Central memory CD8-positive, alpha-beta T cell (primary cell): ENCODE measurements around the gene SP9.

ENCODE experiments used
- ATAC-seq: fragments of 150-1000 bp; cut with Tn5 transposase; replicated peaks from 2 replicates; pipeline ENCODE4 v1.10.0; 2022; ENCODE audit warnings: mild to moderate bottlenecking, moderate FRiP score, moderate number of reproducible peaks; ENCODE audit not compliant: poor library complexity, severe bottlenecking; ENCODE audit errors: extremely low read depth
- DNase-seq, 2 donors: peaks; one replicate each; pipeline ENCODE4 v3.0.0; 2021; ENCODE audit warnings: low spot score in 2 of 2
- H3K27ac Mint-ChIP-seq: one replicate; pipeline ENCODE4 v1.8.0; 2022; ENCODE audit warnings: low read depth, mild to moderate bottlenecking, moderate library complexity, mixed read lengths
- H3K27me3 Mint-ChIP-seq: one replicate; pipeline ENCODE4 v1.8.0; 2022; ENCODE audit warnings: mixed read lengths
- H3K36me3 Mint-ChIP-seq: one replicate; pipeline ENCODE4 v1.8.0; 2022; ENCODE audit warnings: mild to moderate bottlenecking, moderate library complexity, mixed read lengths; ENCODE audit not compliant: insufficient read depth
- H3K4me1 Mint-ChIP-seq: one replicate; pipeline ENCODE4 v1.8.0; 2022; ENCODE audit warnings: mixed read lengths
- H3K4me3 Mint-ChIP-seq: one replicate; pipeline ENCODE4 v1.8.0; 2022; ENCODE audit warnings: mild to moderate bottlenecking, moderate library complexity, mixed read lengths
- H3K9me3 Mint-ChIP-seq: one replicate; pipeline ENCODE4 v1.8.0; 2022; ENCODE audit warnings: mixed read lengths

Gene SP9

GRCh38 chr2:174336501-174337336 is 2.0 kb downstream of the SP9 start:
- Mint-ChIP-seq H3K4me1 (peaks cover 34% of the 10 kb centered on the region), H3K27ac (no peak overlapping the region), H3K36me3 (peaks cover 34% of the 10 kb centered on the region), H3K4me3 (peak overlapping the region; percentile 73), H3K9me3 (no peaks in the 10 kb centered on the region), H3K27me3 (peaks cover 80% of the 10 kb centered on the region)
- ATAC-seq (peak; percentile 47), DNase-seq (no peak)

GRCh38 chr2:174337337-174338146 is 2.8 kb downstream of the SP9 start:
- H3K27ac Mint-ChIP-seq: peak overlapping the region; percentile 32
- DNase-seq (no peak), ATAC-seq (peak; percentile 35)
- H3K4me1 Mint-ChIP-seq: peaks cover 35% of the 10 kb centered on the region
- H3K4me3 Mint-ChIP-seq: peak overlapping the region; percentile 73
- peaks cover 80% of the 10 kb centered on the region for H3K27me3 Mint-ChIP-seq
- peaks cover 31% of the 10 kb centered on the region for H3K36me3 Mint-ChIP-seq
- H3K9me3 Mint-ChIP-seq: no peaks in the 10 kb centered on the region

- Mint-ChIP-seq H3K36me3 (peaks cover 34% of the 10 kb centered on the region), H3K27ac (no peak overlapping the region), H3K9me3 (no peaks in the 10 kb centered on the region), H3K27me3 (peaks cover 80% of the 10 kb centered on the region), H3K4me3 (peak overlapping the region; percentile 73), H3K4me1 (peaks cover 31% of the 10 kb centered on the region)
- DNase-seq (no peak), ATAC-seq (no peak)
Measured at GRCh38 chr2:174338147-174338605, 3.4 kb downstream of the SP9 start.

DNA sequence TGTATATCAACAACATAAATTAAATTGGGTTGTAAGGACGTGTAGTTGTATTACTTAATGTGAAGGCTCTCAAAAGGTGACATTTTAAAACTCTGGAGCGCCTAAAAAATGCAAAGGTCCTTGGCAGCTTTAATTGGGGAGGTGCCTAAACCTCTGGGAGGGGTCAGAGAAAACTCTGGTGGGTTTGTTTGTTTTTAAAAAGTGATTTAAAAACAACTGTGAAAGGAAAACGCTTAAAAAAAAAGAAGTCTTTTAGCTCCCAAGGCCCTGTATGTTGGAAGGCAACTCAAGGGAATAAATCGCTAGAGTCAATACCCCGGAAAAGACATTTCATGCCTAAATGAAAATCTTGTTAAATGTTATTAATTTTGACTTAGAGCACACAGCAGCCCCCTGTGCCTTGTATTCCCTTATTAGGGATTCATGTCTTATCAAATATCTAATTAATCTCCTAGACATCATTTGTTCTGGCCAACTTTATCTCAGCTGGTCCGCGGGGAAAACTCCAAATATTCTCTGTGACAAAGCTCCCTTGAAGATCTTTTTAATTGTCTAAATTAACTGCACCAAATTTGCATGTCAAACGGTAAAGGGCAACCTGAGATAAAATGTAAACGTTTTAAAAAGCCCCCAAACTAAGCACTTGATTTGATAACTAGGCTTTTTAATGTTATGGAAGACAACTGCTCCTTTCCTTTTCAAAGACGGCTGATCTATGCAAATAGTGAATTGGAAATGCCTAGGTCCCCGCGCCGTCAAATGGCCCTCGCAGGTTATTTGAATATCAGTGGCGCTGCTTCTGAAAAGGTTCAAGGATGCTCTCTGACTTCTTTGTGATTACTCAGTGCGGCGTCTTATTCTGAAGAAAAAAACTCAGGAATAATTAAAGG is 4.2 kb downstream of the SP9 start:
- Mint-ChIP-seq H3K9me3 (no peaks in the 10 kb centered on the region), H3K4me1 (peaks cover 34% of the 10 kb centered on the region), H3K27ac (no peak overlapping the region), H3K36me3 (peaks cover 35% of the 10 kb centered on the region), H3K4me3 (no peak overlapping the region), H3K27me3 (peaks cover 80% of the 10 kb centered on the region)
- ATAC-seq (no peak), DNase-seq (no peak)

DNA sequence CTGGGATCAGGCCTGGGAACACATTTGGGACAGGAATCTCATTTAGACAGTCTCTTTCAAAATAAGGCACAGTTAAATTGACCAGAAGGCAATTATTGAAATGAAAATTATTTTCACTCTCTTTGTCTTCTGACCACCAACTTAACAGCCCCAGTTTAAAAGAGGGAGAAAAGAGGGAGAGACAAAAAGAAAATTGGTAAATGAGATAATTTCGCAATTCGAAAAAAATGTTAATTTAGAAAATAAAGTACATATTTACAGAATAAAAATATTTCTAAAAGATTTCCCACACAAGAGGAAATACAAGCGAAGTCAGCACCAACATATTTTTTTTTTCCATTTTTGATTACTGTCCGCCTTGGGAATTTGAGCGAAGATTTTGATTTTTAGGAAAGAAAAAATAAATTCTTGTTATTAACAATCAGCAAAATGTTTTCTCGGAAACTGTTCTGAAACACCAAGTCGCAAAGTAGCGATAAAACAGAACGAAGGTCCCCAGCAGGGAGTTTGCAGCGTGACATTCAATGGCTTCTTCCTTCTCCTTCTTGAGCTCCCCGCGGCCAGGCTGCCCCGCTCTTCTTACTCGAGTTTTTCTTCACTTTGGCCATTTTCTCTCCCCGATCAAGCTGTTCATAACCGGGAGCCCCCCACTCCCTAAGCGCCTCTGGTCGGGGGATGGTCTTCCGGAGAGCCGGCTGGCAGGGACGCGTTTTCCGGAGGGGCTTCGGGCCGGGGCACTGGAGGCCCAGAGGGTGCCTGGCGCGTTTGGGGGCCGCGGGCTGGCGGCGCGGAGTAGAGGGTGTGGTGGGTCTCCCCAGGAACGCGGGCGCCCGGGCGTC is 5.0 kb downstream of the SP9 start:
- Mint-ChIP-seq H3K27ac (no peak overlapping the region), H3K4me3 (no peak overlapping the region), H3K9me3 (no peaks in the 10 kb centered on the region), H3K4me1 (peaks cover 39% of the 10 kb centered on the region), H3K36me3 (peaks cover 36% of the 10 kb centered on the region), H3K27me3 (peaks cover 80% of the 10 kb centered on the region)
- DNase-seq (no peak), ATAC-seq (no peak)

- Mint-ChIP-seq H3K4me3 (peak overlapping the region; percentile 71), H3K27me3 (peaks cover 80% of the 10 kb centered on the region), H3K36me3 (peaks cover 32% of the 10 kb centered on the region), H3K9me3 (no peaks in the 10 kb centered on the region), H3K27ac (peak overlapping the region; percentile 85), H3K4me1 (peaks cover 34% of the 10 kb centered on the region)
- DNase-seq: no peak
- no peak for ATAC-seq
Measured at GRCh38 chr2:174340400-174341292, 5.9 kb downstream of the SP9 start.

DNA sequence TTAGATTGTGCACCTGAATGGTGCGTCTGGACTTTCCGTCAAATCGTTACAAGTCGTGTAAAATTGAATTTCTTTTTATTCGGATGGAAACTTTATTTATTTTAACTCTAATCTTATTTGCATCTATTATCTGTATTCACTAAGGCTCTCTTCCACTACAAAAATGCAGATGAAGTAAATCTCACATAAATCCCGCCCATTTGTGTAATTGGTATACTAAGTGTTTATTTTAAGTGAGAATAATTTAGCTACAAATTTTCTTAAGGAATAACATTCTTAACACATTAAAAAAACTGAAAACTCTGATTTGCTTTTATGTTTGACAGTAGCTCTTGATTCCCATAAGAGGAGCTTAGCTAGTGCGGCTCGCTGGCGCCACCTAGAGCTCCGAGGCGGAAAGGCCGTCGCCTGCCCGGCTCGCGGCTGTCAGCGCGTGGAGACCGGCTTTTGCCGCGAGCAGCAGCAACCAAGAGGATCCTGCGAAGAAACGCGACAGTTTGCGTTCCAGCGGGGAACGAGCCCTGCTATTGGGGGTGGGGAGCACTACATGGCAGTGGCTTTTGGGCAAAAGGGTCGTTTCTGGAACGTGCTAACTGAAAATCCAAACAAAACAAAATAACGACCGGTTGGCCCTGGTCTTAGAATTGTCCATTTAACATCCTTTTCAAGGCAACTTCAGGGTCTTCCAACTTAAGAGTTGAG is 6.7 kb downstream of the SP9 start:
- peak; percentile 67 for ATAC-seq
- peak overlapping the region; percentile 71 for H3K4me3 Mint-ChIP-seq
- peaks cover 34% of the 10 kb centered on the region for H3K4me1 Mint-ChIP-seq
- peaks cover 76% of the 10 kb centered on the region for H3K27me3 Mint-ChIP-seq
- peak; percentile 86 to 90 for DNase-seq
- H3K27ac Mint-ChIP-seq: peak overlapping the region; percentile 85
- no peaks in the 10 kb centered on the region for H3K9me3 Mint-ChIP-seq
- H3K36me3 Mint-ChIP-seq: peaks cover 29% of the 10 kb centered on the region

GRCh38 chr2:174341995-174342685 is 7.4 kb downstream of the SP9 start:
- Mint-ChIP-seq H3K27ac (peak overlapping the region; percentile 85), H3K4me1 (peaks cover 34% of the 10 kb centered on the region), H3K27me3 (peaks cover 76% of the 10 kb centered on the region), H3K4me3 (peak overlapping the region; percentile 51), H3K36me3 (peaks cover 30% of the 10 kb centered on the region), H3K9me3 (no peaks in the 10 kb centered on the region)
- ATAC-seq (no peak), DNase-seq (no peak)

DNA sequence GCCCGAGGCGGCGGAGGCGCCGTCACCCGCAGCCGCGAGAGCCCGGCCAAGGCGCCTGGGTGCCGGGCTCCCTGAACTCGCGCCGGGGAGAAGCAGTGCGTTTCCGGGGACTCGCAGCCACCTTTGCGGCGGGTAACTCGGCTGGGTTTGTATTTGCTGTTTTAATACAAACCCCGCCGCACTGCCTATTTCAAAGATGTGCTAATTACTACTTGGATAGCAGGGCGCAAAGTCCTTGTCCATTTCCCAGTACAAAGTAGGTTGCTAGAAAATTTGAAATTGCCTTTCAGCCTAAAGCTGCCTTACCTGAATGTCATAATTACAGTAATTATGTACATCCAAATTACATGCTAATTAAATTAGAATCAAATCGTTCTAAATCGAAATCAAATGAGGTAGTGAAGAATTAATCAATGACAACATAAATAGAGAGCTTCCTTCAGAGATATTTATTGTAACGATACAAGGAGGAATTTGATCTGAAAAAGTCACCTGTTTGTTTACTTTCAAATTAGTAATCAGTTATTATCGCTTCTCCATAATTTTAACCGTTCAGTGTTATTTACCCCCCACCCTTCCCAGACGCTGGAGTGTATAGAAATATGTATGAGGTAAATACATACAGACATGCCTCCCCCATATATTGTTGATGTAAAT is 8.1 kb downstream of the SP9 start:
- Mint-ChIP-seq H3K36me3 (peaks cover 31% of the 10 kb centered on the region), H3K9me3 (no peaks in the 10 kb centered on the region), H3K4me3 (peak overlapping the region; percentile 51), H3K27ac (peak overlapping the region; percentile 44), H3K27me3 (peaks cover 70% of the 10 kb centered on the region), H3K4me1 (peaks cover 29% of the 10 kb centered on the region)
- ATAC-seq: peak; percentile 41
- DNase-seq: no peak

- Mint-ChIP-seq H3K9me3 (no peaks in the 10 kb centered on the region), H3K27me3 (peaks cover 66% of the 10 kb centered on the region), H3K4me3 (peak overlapping the region; percentile 51), H3K4me1 (peaks cover 27% of the 10 kb centered on the region), H3K27ac (no peak overlapping the region), H3K36me3 (peaks cover 34% of the 10 kb centered on the region)
- no peak for ATAC-seq
- DNase-seq: no peak
Measured at GRCh38 chr2:174343343-174343622, 8.5 kb downstream of the SP9 start.
